Skeletal muscle tissue (tissue), 4 donors: ENCODE data around the gene FGF16. TPM values are rescaled to one million over a fixed set of nuclear protein-coding genes. Genes with fewer than 3 reads are reported as not detected.
"Not testable (repeated sequence)": the region's sequence is repeated elsewhere in the genome, so short reads cannot be mapped to it uniquely, and the experiment has no call there.

Experiments used
- H3K27ac ChIP-seq: one replicate; pipeline ENCODE4 v1.7.0; 2013; ENCODE audit warnings: mild to moderate bottlenecking, low read depth, low read length, inconsistent platforms
- H3K27me3 ChIP-seq, 3 donors: one replicate each; pipeline ENCODE4 v1.7.0; 2013; ENCODE audit warnings: low read length in 3 of 3; ENCODE audit not compliant: control insufficient read depth in 3 of 3, insufficient read depth in 3 of 3
- H3K36me3 ChIP-seq, 3 donors: one replicate each; pipeline ENCODE4 v1.7.0; 2013; ENCODE audit warnings: low read length in 3 of 3; ENCODE audit not compliant: control insufficient read depth in 3 of 3, insufficient read depth in 3 of 3
- H3K4me1 ChIP-seq, 3 donors: one replicate each; pipeline ENCODE4 v1.7.0; 2013; ENCODE audit warnings: low read length in 3 of 3, mild to moderate bottlenecking in 3 of 3; ENCODE audit not compliant: control insufficient read depth in 3 of 3, insufficient read depth in 3 of 3
- H3K4me3 ChIP-seq, 3 donors: one replicate each; pipeline ENCODE4 v1.7.0; 2013; ENCODE audit warnings: low read length in 3 of 3
- H3K9ac ChIP-seq, 3 donors: one replicate each; pipeline ENCODE4 v1.7.0; 2013; ENCODE audit warnings: low read length in 3 of 3, mild to moderate bottlenecking in 3 of 3, moderate library complexity in 2 of 3, low read depth in 1 of 3
- H3K9me3 ChIP-seq, 3 donors: one replicate each; pipeline ENCODE4 v1.7.0; 2013; ENCODE audit warnings: low read length in 3 of 3; ENCODE audit not compliant: control insufficient read depth in 3 of 3
- total RNA-seq: library from RNA; depleted of rRNA; stranded (reverse); fragments of >200 nt; gene quantifications from one replicate; pipeline ENCODE4 v1.2.3, GENCODE V29; 2014
- donor health status: Osteomylitis.

FGF16 gene
- total RNA-seq, 1 donor from 2014 or later: 3.1 TPM

GRCh38 chrX:77493677-77494553 is 46.7 kb downstream of the FGF16 start:
- H3K4me1 ChIP-seq: no peaks in the 10 kb centered on the region
- no peak overlapping the region for H3K27ac ChIP-seq
- no peaks in the 10 kb centered on the region for H3K36me3 ChIP-seq
- no peak overlapping the region for H3K9ac ChIP-seq
- H3K9me3 ChIP-seq: no peaks in the 10 kb centered on the region
- H3K27me3 ChIP-seq: no peaks in the 10 kb centered on the region
- H3K4me3 ChIP-seq: no peak overlapping the region

- H3K27ac ChIP-seq, H3K4me1 ChIP-seq, H3K4me3 ChIP-seq, H3K36me3 ChIP-seq, H3K9ac ChIP-seq, H3K9me3 ChIP-seq, H3K27me3 ChIP-seq: not testable (repeated sequence)
Observed at GRCh38 chrX:77500164-77500563, 53.0 kb downstream of the FGF16 start.

- H3K27me3 ChIP-seq: no peaks in the 10 kb centered on the region
- no peaks in the 10 kb centered on the region for H3K4me1 ChIP-seq
- H3K9me3 ChIP-seq: no peaks in the 10 kb centered on the region
- H3K9ac ChIP-seq: no peak overlapping the region
- no peak overlapping the region for H3K4me3 ChIP-seq
- no peaks in the 10 kb centered on the region for H3K36me3 ChIP-seq
- no peak overlapping the region for H3K27ac ChIP-seq
Observed at GRCh38 chrX:77502951-77503525, 55.8 kb downstream of the FGF16 start.

- Histone ChIP-seq H3K27me3 (no peaks in the 10 kb centered on the region), H3K4me3 (no peak overlapping the region), H3K9ac (no peak overlapping the region), H3K36me3 (peaks cover 0 to 4% (median 3%) of the 10 kb centered on the region in 3 donors), H3K9me3 (no peaks in the 10 kb centered on the region), H3K27ac (no peak overlapping the region), H3K4me1 (no peaks in the 10 kb centered on the region)
Observed at GRCh38 chrX:77505227-77505626, 58.0 kb downstream of the FGF16 start.
